ENCODE data around the gene STMN1.

STMN1 gene

DNA sequence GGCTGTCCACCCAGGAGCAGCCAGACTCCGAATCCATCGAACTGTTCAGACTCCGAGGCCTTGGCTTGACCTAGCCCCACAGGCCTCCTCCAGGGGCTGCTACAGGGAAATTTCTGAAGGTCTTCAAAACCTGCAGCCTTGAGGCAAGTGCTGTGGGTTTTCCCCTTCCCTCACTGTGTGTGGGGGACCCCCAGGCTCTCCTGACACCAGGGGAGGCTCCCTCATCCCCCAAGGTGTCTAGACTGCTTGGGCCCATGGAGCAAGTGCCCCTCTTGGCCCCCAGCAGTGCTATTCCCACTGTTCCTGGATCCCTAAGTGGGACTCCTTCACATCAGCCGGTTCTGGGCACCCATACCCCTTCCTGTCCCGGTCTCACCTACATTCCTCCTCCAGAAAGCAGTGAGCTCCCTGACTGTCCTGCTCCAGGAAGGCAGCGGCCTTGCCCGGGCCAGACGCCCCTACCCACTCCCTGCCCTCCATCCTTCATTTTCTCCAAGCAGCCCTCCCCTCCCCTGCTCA, 31.5 kb downstream of the STMN1 start:
- H3K4me1 ChIP-seq (ENCODE audit: low read length): peaks cover 6% of the 10 kb centered on the region; the same call in 1 of the 2 replicates
- no peak for DNase-seq
- peak overlapping the region; percentile 80 for H2AFZ ChIP-seq (ENCODE audit: low read length)
- H3K9me3 ChIP-seq (replicated peaks; ENCODE audit: insufficient read depth, low read length): no peaks in the 10 kb centered on the region
- no peak for TF ChIP-seq CTCF (IDR thresholded peaks at IDR 0.05; ENCODE audit: low read length)
- TF ChIP-seq EZH2 (optimal IDR thresholded peaks at IDR 0.05; ENCODE audit: low read depth, low read length): no peak
- TF ChIP-seq EZH2phosphoT487 (IDR thresholded peaks at IDR 0.05; ENCODE audit: low read length): no peak
- peaks cover 9% of the 10 kb centered on the region; the same call in 1 of the 2 replicates for H3K27me3 ChIP-seq (replicated peaks; ENCODE audit: insufficient read depth, low read length)
- H3K4me2 ChIP-seq (ENCODE audit: low read depth, low read length): peak overlapping the region; percentile 86
- H3K4me3 ChIP-seq (ENCODE audit: low read length): peak overlapping the region; percentile 60
- H3K36me3 ChIP-seq (replicated peaks; ENCODE audit: insufficient read depth, low read length): no peaks in the 10 kb centered on the region
- H3K79me2 ChIP-seq (ENCODE audit: low read length): no peaks in the 10 kb centered on the region
- no peak overlapping the region for H3K27ac ChIP-seq (ENCODE audit: low read length)
- no peaks in the 10 kb centered on the region for H3F3A ChIP-seq (ENCODE audit: insufficient read depth, low read length)
- H3K9ac ChIP-seq (ENCODE audit: low read length): peak overlapping the region; percentile 29; the same call in 1 of the 2 replicates
- H4K20me1 ChIP-seq (ENCODE audit: insufficient read depth, low read length): no peaks in the 10 kb centered on the region
- H3K9me2 ChIP-seq (replicated peaks; ENCODE audit: insufficient read depth, low read length): no peaks in the 10 kb centered on the region

DNA sequence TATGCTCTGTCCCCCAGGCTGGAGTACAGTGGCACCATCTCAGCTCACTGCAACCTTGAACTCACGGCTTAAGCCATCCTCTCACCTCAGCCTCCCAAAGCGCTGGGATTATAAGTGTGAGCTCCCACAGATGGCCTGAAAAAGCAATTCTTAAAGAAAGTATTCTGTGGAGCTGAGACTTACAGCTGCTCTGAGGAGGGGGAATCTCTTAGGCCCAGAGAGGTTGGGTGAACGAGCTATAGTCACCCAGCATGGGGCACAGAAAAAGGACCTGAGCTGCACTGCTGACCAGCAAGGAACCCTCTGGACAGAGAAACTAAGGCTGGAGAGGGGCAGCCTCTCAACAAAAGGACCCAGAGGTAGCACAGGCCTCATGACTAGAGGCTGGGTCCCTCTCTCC, 32.0 kb downstream of the STMN1 start:
- no peak overlapping the region for H3K4me2 ChIP-seq (ENCODE audit: low read depth, low read length)
- TF ChIP-seq EZH2phosphoT487 (IDR thresholded peaks at IDR 0.05; ENCODE audit: low read length): no peak
- TF ChIP-seq EZH2 (optimal IDR thresholded peaks at IDR 0.05; ENCODE audit: low read depth, low read length): no peak
- no peak for TF ChIP-seq CTCF (IDR thresholded peaks at IDR 0.05; ENCODE audit: low read length)

DNA sequence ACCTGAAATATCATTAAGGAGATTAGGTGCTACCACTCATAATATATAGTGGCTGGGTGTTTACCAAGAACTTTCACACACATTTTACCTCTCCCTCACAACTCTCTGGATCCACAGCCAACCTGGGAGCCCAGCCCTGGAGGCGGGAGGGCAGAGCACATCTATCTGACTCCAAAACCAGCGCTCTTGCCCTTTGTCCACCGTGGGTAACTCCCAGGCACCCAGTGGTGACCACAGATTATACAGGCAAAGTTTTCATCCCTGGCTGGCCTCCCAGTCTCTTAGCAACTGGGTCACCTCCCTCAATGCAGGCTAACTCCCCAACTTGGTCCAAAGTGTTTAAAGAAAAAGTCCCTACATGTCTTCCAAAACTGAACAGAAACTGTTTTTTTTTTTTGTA, 33.1 kb downstream of the STMN1 start:
- Histone ChIP-seq H3K4me3 (ENCODE audit: low read length) (no peak overlapping the region), H3K4me2 (ENCODE audit: low read depth, low read length) (no peak overlapping the region), H3K36me3 (replicated peaks; ENCODE audit: insufficient read depth, low read length) (no peaks in the 10 kb centered on the region), H3K9me3 (replicated peaks; ENCODE audit: insufficient read depth, low read length) (no peaks in the 10 kb centered on the region), H3F3A (ENCODE audit: insufficient read depth, low read length) (no peaks in the 10 kb centered on the region), H4K20me1 (ENCODE audit: insufficient read depth, low read length) (no peaks in the 10 kb centered on the region), H3K4me1 (ENCODE audit: low read length) (peaks cover 6% of the 10 kb centered on the region; the same call in 1 of the 2 replicates), H3K27me3 (replicated peaks; ENCODE audit: insufficient read depth, low read length) (peaks cover 9% of the 10 kb centered on the region; the same call in 1 of the 2 replicates), H3K9ac (ENCODE audit: low read length) (no peak overlapping the region), H3K9me2 (replicated peaks; ENCODE audit: insufficient read depth, low read length) (no peaks in the 10 kb centered on the region), H3K27ac (ENCODE audit: low read length) (no peak overlapping the region), H3K79me2 (ENCODE audit: low read length) (no peaks in the 10 kb centered on the region), H2AFZ (ENCODE audit: low read length) (no peak overlapping the region)
- TF ChIP-seq CTCF (IDR thresholded peaks at IDR 0.05; ENCODE audit: low read length): no peak
- no peak for TF ChIP-seq EZH2 (optimal IDR thresholded peaks at IDR 0.05; ENCODE audit: low read depth, low read length)
- no peak for TF ChIP-seq EZH2phosphoT487 (IDR thresholded peaks at IDR 0.05; ENCODE audit: low read length)
- DNase-seq: no peak

More for the DNA sequence above, 32.0 kb downstream of the STMN1 start:
- no peak overlapping the region for H3K27ac ChIP-seq (ENCODE audit: low read length)
- no peaks in the 10 kb centered on the region for H3K79me2 ChIP-seq (ENCODE audit: low read length)
- no peaks in the 10 kb centered on the region for H4K20me1 ChIP-seq (ENCODE audit: insufficient read depth, low read length)
- no peak for DNase-seq
- H3K36me3 ChIP-seq (replicated peaks; ENCODE audit: insufficient read depth, low read length): no peaks in the 10 kb centered on the region
- no peaks in the 10 kb centered on the region for H3F3A ChIP-seq (ENCODE audit: insufficient read depth, low read length)
- peaks cover 6% of the 10 kb centered on the region; the same call in 1 of the 2 replicates for H3K4me1 ChIP-seq (ENCODE audit: low read length)
- H3K4me3 ChIP-seq (ENCODE audit: low read length): no peak overlapping the region
- H2AFZ ChIP-seq (ENCODE audit: low read length): no peak overlapping the region
- no peaks in the 10 kb centered on the region for H3K9me2 ChIP-seq (replicated peaks; ENCODE audit: insufficient read depth, low read length)
- no peaks in the 10 kb centered on the region for H3K9me3 ChIP-seq (replicated peaks; ENCODE audit: insufficient read depth, low read length)
- peaks cover 9% of the 10 kb centered on the region; the same call in 1 of the 2 replicates for H3K27me3 ChIP-seq (replicated peaks; ENCODE audit: insufficient read depth, low read length)
- no peak overlapping the region for H3K9ac ChIP-seq (ENCODE audit: low read length)

Data from MM.1S (cell line).